WERI-Rb-1 (cell line): ENCODE measurements around the gene HERPUD2.

Source experiments
- DNase-seq: peaks from one replicate; pipeline ENCODE4 v3.0.0-alpha.2; 2020
- H3K27ac ChIP-seq: fragments of 250-450 bp; sonication (Bioruptor Pico); 2 replicates; pipeline ENCODE4 v1.5.1; 2020; ENCODE audit warnings: mild to moderate bottlenecking, moderate library complexity
- H3K27me3 ChIP-seq: fragments of 250-450 bp; sonication (Bioruptor Pico); 2 replicates; pipeline ENCODE4 v1.5.1; 2021; ENCODE audit warnings: mild to moderate bottlenecking, low read depth, moderate library complexity; ENCODE audit not compliant: insufficient read depth, severe bottlenecking
- H3K36me3 ChIP-seq: fragments of 250-450 bp; sonication (Bioruptor Pico); 2 replicates; pipeline ENCODE4 v1.5.1; 2020; ENCODE audit warnings: mild to moderate bottlenecking, moderate library complexity
- H3K4me3 ChIP-seq: 2 replicates; pipeline ENCODE4 v1.5.1; 2011; ENCODE audit warnings: low read depth, mild to moderate bottlenecking, control low read depth, low read length
- H3K9me3 ChIP-seq: fragments of 250-450 bp; sonication (Bioruptor Pico); 2 replicates; pipeline ENCODE4 v1.5.1; 2021; ENCODE audit warnings: mild to moderate bottlenecking, moderate library complexity; ENCODE audit not compliant: severe bottlenecking
- TF ChIP-seq, protein P1 (sequence below): IDR thresholded peaks from 2 replicates; pipeline ENCODE4 v1.5.1; 2011; ENCODE audit warnings: low read depth, mild to moderate bottlenecking, control low read depth, inconsistent platforms, low read length

Gene HERPUD2

DNA sequence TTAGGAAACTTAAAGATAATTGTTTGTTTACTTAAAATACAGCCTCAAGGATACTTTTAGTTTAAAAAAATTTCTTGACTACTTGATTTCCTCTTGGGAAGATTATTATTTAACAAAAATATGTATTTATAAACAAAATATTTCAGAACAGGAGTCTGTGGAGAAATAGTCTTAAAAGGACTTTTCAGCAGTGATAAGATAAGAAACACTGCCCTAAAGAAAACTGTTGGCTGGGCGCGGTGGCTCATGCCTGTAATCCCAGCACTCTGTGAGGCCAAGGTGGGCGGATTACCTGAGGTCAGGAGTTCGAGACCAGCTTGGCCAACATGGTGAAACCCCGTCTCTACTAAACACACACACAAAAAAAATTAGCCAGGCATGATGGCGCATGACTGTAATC, 22.6 kb upstream of the HERPUD2 start:
- H3K9me3 ChIP-seq = no peaks in the 10 kb centered on the region
- DNase-seq = no peak
- no peaks in the 10 kb centered on the region for H3K36me3 ChIP-seq
- H3K27ac ChIP-seq = no peak overlapping the region
- no peaks in the 10 kb centered on the region for H3K27me3 ChIP-seq
- TF ChIP-seq, protein P1, sequence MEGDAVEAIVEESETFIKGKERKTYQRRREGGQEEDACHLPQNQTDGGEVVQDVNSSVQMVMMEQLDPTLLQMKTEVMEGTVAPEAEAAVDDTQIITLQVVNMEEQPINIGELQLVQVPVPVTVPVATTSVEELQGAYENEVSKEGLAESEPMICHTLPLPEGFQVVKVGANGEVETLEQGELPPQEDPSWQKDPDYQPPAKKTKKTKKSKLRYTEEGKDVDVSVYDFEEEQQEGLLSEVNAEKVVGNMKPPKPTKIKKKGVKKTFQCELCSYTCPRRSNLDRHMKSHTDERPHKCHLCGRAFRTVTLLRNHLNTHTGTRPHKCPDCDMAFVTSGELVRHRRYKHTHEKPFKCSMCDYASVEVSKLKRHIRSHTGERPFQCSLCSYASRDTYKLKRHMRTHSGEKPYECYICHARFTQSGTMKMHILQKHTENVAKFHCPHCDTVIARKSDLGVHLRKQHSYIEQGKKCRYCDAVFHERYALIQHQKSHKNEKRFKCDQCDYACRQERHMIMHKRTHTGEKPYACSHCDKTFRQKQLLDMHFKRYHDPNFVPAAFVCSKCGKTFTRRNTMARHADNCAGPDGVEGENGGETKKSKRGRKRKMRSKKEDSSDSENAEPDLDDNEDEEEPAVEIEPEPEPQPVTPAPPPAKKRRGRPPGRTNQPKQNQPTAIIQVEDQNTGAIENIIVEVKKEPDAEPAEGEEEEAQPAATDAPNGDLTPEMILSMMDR = no peak
- H3K4me3 ChIP-seq = no peak overlapping the region

GRCh38 chr7:35717013-35717412, 22.1 kb upstream of the HERPUD2 start:
- Histone ChIP-seq H3K27ac (no peak overlapping the region), H3K9me3 (no peaks in the 10 kb centered on the region), H3K27me3 (no peaks in the 10 kb centered on the region), H3K36me3 (no peaks in the 10 kb centered on the region), H3K4me3 (no peak overlapping the region)
- DNase-seq = no peak
- TF ChIP-seq, protein P1 = no peak

DNA sequence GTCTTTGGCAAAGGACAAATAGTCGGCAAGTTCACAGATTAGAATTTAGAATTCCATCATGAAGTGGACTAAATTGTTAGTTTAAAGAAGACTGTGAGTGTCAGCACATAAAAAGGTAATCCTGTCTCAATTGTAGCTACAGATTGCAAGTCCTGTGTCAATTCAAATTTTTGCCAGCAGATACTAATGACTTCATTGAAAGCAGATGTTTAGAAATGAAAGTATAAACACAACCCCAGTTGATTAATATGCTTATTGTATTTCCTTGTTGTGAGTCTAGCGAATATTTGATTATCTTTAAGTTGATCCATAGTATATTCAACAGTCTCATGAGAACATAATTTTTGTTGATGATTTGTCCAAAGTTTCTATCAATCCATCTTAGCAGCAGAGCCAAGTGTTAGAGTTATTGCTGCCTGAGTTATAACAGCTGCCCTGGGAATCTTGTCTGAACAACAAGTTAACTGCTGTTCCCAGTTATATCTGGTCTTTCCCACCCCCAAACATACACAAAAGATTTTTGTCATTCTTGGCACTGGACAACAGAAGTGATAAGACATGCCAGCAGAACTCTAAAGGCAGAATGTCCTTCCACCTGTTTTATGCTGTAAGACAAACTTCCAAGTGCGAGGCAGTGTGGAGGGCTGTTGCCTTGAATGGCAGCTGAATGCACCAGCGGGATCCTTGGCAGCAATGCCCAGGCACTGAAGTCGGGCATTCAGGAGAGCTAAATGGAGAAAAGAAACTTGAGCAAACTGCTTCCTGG, 21.3 kb upstream of the HERPUD2 start:
- Histone ChIP-seq H3K9me3 (no peaks in the 10 kb centered on the region), H3K4me3 (no peak overlapping the region), H3K27me3 (no peaks in the 10 kb centered on the region), H3K36me3 (no peaks in the 10 kb centered on the region), H3K27ac (no peak overlapping the region)
- TF ChIP-seq, protein P1 = no peak
- no peak for DNase-seq

DNA sequence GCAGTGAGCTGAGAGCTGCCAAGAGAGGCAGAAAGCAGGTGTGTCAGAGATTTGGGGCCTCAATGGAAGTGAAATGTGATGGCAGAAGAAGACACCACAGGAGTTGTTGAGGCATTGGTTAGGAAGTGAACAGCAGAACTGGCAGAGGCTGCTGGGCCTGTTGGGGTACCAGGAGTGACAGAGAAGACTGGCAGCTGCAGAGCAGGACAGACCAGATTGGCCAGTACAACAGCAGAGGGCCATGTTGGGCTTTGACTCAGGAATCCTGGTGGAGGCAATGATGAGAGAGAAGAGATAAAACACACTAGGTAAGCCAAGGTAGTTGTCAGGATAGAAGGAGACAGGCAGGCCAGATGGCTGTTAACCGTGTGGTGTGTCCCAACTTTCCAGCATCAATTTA, 19.9 kb upstream of the HERPUD2 start:
- DNase-seq = no peak
- TF ChIP-seq, protein P1 = 0 out of 2 replicates have a peak, but pooled peaks have one; percentile 14
- Histone ChIP-seq H3K4me3 (no peak overlapping the region), H3K36me3 (no peaks in the 10 kb centered on the region), H3K9me3 (no peaks in the 10 kb centered on the region), H3K27me3 (no peaks in the 10 kb centered on the region), H3K27ac (no peak overlapping the region)

- H3K9me3 ChIP-seq = no peaks in the 10 kb centered on the region
- TF ChIP-seq, protein P1 = no peak
- no peaks in the 10 kb centered on the region for H3K36me3 ChIP-seq
- H3K27ac ChIP-seq = no peak overlapping the region
- no peak for DNase-seq
- no peaks in the 10 kb centered on the region for H3K27me3 ChIP-seq
- H3K4me3 ChIP-seq = no peak overlapping the region
Measured at GRCh38 chr7:35714407-35714806, 19.5 kb upstream of the HERPUD2 start.
